Activated T-cell treated with anti-CD3 and anti-CD28 coated beads, Interleukin-2, amount 50 U/mL, for 24 hours (primary cell): ENCODE results near the gene IRF7.
A peak's percentile ranks its signal among the peaks of the same experiment; 100 is the strongest.

ENCODE experiments used
- DNase-seq: peaks from one replicate; pipeline ENCODE4 v3.0.0-alpha.2; 2020
- H3K27ac Mint-ChIP-seq: 2 replicates; pipeline ENCODE4 v1.8.0; 2020; ENCODE audit warnings: mild to moderate bottlenecking, mixed read lengths
- H3K27me3 Mint-ChIP-seq: 2 replicates; pipeline ENCODE4 v1.8.0; 2020; ENCODE audit warnings: mixed read lengths
- H3K36me3 Mint-ChIP-seq: 2 replicates; pipeline ENCODE4 v1.8.0; 2020; ENCODE audit warnings: low read depth, mixed read lengths
- H3K4me1 Mint-ChIP-seq: 2 replicates; pipeline ENCODE4 v1.8.0; 2020; ENCODE audit warnings: low read depth, mixed read lengths
- H3K4me3 Mint-ChIP-seq: 2 replicates; pipeline ENCODE4 v1.8.0; 2020; ENCODE audit warnings: mild to moderate bottlenecking, moderate library complexity, mixed read lengths
- H3K9me3 Mint-ChIP-seq: 2 replicates; pipeline ENCODE4 v1.8.0; 2020; ENCODE audit warnings: mixed read lengths

IRF7 gene

DNA sequence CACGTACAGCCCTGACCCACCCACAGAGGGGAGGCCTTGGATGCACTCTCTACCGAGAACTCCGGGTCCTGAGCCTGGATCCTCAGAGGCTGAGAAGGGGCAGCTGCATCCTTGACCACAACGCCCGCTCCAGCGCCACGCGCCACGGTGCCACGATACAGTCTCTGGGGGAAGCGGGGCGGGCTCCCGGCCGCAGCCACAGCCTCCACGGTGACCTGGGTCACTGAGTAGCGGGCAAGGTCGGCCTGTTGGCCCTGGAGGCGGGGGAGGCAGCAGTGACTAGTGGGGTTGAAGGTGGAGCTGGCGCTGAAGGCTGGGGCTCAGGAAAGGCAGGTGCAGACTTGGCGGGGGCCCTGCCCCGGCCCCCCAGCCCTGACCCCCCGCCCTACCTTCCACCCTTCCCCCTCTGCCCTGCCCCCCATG, 3.9 kb upstream of the IRF7 start:
- Mint-ChIP-seq H3K27ac (no peak overlapping the region), H3K4me3 (no peak overlapping the region), H3K36me3 (peaks cover 13% of the 10 kb centered on the region), H3K9me3 (no peaks in the 10 kb centered on the region), H3K4me1 (peaks cover 11% of the 10 kb centered on the region), H3K27me3 (peaks cover 8% of the 10 kb centered on the region)
- DNase-seq = no peak

DNA sequence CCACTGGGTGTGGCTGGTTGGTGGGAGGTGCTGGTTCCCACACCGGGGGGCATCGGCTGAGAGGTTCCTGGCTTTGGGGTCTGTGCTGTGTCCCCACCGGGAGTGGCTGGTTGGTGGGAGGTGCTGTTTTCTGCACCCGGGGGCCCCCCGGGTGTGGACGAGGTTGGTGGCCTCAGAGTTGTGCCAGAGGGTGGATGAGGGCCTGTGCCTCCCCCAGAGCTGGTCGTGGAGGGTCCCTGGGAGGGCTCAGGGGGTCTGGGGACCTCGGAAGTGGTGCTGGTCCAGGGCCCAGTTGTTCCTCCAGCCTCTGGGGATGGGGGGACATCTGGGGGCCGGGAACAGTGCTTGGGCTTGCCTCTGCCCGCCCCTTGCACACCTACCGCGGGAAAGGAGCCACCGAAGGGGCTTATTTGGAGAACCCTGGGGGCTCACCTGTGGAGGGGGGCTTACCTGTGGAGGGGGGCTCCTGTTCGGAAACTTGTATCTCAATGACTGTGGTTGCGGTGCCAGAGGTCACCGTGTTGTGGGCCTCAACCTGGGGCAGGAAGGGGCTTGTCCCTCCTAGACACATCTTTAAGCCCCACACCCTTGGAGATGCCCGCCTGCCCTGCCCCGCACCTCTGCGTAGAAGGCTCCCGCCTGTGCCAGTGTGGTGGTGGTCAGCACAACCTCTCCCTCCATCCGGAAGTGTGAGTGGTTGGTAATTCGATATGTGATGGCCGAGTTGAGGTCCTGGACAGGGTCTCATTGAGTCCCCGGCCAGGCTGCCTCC, 3.3 kb upstream of the IRF7 start:
- DNase-seq = no peak
- Mint-ChIP-seq H3K27me3 (peaks cover 8% of the 10 kb centered on the region), H3K4me1 (peaks cover 17% of the 10 kb centered on the region), H3K4me3 (no peak overlapping the region), H3K36me3 (peaks cover 19% of the 10 kb centered on the region), H3K9me3 (no peaks in the 10 kb centered on the region), H3K27ac (peak overlapping the region; percentile 14)

DNA sequence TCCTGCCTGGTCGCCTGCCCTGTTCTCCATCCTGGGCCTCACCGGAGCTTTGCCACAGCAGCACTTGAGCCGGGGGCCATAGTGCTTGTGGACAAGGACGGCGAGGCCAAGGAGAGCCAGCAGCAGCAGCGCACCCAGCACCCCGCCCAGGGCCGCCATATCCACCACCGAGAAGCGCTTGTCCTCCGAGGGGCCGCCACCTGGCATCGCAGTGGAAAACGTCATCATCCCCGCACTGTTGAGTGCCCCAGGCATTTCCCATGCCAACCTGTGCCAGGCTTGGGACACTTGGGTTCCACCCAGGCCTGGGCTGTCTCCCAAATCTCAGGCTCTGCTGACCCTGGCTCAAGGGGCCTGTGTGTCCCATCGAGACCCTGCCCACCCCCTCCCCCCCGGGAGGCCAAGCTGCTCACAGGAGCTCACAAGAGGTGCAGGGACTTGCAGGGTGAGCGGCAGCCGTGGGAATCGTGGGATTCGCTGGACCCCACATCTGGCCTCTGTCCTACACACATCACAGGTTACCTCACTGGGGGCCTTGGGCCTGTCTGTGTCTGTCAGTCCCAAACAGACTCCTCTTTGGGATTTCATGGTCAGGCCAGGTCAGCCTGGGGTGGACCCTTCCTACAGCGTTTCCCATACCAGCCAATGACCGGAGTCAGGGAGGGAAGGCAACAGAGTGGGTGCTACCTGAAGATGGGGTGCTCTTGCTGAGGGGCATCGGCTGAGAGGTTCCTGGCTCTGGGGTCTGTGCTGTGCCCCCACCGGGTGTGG, 2.3 kb upstream of the IRF7 start:
- Mint-ChIP-seq H3K36me3 (peaks cover 19% of the 10 kb centered on the region), H3K4me1 (peaks cover 24% of the 10 kb centered on the region), H3K9me3 (no peaks in the 10 kb centered on the region), H3K4me3 (no peak overlapping the region), H3K27ac (peak overlapping the region; percentile 14), H3K27me3 (no peaks in the 10 kb centered on the region)
- DNase-seq = no peak

DNA sequence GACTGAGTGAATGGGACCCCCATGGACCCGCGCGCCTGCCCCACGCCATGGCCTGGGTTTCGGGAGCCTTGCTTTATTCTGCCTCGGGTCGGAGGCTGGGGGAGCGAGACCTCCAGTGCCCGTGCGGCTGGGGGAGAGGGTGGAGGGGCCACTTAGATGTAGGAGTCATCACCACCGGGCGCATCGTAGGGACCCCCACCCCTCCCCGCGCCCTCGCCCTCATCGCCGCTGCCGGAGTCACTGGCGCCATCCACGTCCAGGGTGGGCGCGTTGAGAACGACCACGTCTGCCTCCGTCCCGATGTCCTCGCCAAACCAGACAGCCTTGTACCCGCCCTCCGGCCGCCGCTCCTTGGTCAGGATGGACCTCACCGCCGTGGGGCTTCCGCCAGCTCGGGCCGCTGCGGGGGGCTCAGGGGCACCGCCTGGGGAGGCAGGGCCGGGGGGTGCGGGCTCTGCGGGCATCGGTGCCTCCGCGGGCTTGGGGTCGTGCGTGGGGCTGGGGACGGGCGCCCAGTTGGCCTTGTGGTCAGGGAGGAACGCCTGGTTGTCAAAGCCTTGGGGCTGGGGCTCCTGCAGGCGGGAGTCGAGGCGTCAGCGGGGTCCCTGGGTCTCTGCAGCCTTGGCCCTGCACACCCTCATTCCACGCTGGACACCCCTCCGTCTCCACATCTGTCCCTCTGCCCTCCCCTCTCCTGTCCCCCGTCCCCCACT, 1.6 kb upstream of the IRF7 start:
- Mint-ChIP-seq H3K4me3 (no peak overlapping the region), H3K4me1 (peaks cover 26% of the 10 kb centered on the region), H3K36me3 (peaks cover 25% of the 10 kb centered on the region), H3K27ac (peak overlapping the region; percentile 94), H3K27me3 (no peaks in the 10 kb centered on the region), H3K9me3 (no peaks in the 10 kb centered on the region)
- no peak for DNase-seq

DNA sequence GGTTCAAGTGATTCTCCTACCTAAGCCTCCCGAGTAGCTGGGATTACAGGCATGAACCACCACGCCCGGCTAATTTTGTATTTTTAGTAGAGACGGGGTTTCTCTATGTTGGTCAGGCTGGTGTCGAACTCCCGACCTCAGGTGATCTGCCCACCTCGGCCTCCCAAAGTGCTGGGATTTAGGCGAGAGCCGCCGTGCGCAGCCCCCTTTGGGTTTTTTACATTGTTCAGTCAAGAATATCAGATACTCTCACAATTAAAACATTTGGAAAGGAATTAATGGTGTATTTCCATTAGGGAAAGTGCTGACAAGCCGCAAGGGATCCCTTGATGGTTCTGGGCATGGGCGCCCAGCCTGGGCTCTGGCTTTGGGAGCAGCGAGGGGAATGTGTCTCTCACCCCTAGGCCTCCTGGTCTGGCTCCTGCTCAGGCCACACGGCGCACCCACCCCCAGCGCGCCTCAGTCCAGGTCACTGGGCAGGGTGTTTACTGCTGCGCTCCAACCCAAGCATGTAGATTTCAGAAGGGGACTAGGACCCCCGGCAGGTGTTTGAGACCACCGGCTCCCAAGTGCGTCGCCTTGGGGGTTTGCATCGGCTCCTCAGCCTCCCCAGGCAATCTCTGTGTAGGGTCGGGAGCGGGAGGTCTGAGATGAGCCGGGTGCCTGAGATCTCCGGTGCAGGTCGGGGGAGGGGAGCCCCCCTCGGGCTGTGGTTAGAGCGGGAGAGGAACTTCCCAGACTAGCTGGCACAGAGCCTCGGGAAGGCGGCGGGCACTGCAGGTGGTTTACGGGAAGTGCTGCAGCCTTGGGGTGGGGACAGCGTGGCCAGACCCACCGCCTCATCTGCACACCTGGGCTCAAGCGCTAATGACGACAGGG, 809 bp upstream of the IRF7 start:
- H3K36me3 Mint-ChIP-seq = peaks cover 30% of the 10 kb centered on the region
- H3K27me3 Mint-ChIP-seq = no peaks in the 10 kb centered on the region
- H3K4me3 Mint-ChIP-seq = peak overlapping the region; percentile 80
- peak overlapping the region; percentile 94 for H3K27ac Mint-ChIP-seq
- no peaks in the 10 kb centered on the region for H3K9me3 Mint-ChIP-seq
- H3K4me1 Mint-ChIP-seq = peaks cover 26% of the 10 kb centered on the region
- no peak for DNase-seq

DNA sequence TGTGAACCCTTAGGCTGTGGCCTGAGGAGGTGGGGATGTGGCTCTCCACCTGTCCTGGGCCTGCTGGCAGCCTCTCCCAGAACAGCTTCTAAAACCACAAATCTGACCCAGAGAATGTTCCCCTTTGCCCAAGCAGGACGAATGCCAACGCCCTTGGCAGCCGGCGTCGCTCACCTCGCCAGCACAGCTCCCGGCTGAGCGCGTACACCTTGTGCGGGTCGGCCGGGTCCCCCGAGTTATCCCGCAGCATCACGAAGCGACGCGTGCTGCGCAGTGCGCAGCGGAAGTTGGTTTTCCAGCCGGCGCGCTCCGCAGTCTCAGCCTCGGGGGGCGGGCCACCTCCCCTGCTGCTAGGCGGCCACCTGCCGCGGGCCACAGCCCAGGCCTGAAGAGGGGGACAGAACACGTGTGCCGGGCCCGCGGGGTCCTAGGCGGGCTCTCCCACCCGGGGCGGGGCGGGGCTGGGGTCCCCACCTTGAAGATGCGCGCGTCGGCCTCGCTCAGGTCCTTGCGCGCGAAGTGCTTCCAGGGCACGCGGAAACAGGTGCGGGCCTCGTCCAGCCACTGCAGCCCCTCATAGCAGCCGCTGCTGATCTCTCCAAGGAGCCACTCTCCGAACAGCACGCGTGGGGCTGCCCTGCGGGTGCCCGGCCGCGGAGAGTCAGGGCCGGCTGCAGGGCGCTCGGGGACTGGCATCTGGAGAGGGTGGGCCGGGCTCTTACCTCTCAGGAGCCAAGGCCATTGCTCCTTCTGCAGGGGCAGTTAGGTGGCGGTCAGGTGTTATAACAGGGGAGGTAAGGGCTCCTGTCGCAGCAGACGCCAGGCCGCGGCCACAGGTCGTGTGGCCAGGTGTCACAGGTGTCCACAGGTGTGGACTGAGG, 887 bp downstream of the IRF7 start:
- DNase-seq = no peak
- H3K4me1 Mint-ChIP-seq = peaks cover 26% of the 10 kb centered on the region
- H3K36me3 Mint-ChIP-seq = peaks cover 47% of the 10 kb centered on the region
- H3K4me3 Mint-ChIP-seq = peak overlapping the region; percentile 80
- H3K27me3 Mint-ChIP-seq = no peaks in the 10 kb centered on the region
- no peaks in the 10 kb centered on the region for H3K9me3 Mint-ChIP-seq
- peak overlapping the region; percentile 94 for H3K27ac Mint-ChIP-seq

DNA sequence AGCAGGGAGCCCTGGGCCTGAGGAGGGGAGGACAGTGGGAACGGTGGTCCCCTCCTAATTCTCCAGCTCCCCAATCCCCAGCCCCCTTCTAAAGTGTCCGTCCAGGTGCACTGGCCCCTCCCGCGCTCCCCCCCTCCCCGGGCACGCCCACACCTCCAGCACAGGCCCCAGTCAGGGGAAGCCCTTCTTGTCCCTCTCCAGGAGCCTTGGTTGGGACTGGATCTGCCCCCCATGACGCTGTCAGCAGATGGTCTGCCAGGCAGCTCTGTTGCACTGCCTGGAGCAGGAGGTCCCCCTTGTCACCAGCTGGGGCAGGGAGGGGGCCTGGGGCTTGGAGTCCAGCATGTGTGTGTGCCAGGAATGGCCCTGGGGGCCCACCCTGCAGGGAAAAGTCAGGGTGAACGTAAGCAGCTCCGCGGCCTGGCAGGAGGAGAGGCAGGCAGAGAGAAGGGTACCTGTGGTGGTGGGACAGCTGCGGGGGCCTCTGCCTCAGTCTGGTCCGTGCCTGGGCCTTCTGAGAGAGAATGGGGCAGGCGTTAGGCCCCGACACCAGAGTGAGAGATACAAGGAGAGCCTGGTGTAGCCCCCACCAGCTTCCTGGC, 1.6 kb downstream of the IRF7 start:
- Mint-ChIP-seq H3K27me3 (no peaks in the 10 kb centered on the region), H3K36me3 (peaks cover 53% of the 10 kb centered on the region)

DNA sequence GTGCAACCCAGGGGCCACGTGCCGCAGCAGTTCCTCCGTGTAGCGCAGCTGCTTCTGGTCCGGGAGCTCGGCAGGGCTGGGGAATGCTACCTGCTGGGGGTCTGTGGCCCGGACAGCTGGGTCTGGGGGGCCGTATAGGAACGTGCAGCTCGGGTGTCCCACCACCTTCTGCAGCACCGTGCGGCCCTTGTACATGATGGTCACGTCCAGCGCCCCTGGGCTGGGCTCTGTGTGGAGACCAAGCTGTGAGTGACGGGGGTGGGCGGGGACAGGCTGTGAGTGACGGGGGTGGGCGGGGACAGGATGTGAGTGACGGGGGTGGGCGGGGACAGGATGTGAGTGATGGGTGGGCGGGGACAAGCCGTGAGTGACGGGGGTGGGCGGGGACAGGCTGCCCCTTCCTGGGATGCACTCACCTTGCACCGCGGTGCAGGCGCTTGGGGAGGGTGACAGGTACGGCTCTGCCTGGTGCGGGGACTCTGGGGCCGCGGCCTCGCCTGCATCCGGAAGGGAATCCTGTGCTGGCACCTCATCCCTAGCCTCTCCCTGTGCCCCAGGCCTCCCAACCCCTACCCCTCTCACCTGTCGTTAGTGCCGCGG, 2.3 kb downstream of the IRF7 start:
- no peak overlapping the region for H3K4me3 Mint-ChIP-seq
- peak overlapping the region; percentile 91 for H3K27ac Mint-ChIP-seq
- no peaks in the 10 kb centered on the region for H3K27me3 Mint-ChIP-seq
- peak; percentile 84 for DNase-seq
- peaks cover 57% of the 10 kb centered on the region for H3K36me3 Mint-ChIP-seq
- H3K4me1 Mint-ChIP-seq = peaks cover 26% of the 10 kb centered on the region
- no peaks in the 10 kb centered on the region for H3K9me3 Mint-ChIP-seq

More for the DNA sequence above, 1.6 kb downstream of the IRF7 start:
- Mint-ChIP-seq H3K27ac (peak overlapping the region; percentile 91), H3K4me3 (peak overlapping the region; percentile 64), H3K9me3 (no peaks in the 10 kb centered on the region), H3K4me1 (peaks cover 26% of the 10 kb centered on the region)
- DNase-seq = no peak

DNA sequence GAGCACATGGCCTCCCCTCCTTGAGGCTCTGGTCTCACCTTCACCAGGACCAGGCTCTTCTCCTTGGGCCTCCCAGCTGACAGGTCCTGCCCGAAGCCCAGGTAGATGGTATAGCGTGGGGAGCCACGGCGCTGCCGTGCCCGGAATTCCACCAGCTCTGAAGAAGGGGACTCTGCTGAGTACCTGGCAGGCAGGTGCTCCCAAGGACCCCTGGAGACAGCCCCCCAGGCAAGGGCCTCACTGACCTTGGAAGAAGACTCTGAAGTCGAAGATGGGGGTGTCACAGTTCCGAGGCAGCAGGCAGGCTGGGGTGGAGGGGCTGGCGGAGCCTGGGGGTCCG, 2.8 kb downstream of the IRF7 start:
- Mint-ChIP-seq H3K36me3 (peaks cover 59% of the 10 kb centered on the region), H3K27ac (peak overlapping the region; percentile 80), H3K4me3 (no peak overlapping the region), H3K4me1 (peaks cover 26% of the 10 kb centered on the region), H3K27me3 (no peaks in the 10 kb centered on the region), H3K9me3 (no peaks in the 10 kb centered on the region)
- no peak for DNase-seq

DNA sequence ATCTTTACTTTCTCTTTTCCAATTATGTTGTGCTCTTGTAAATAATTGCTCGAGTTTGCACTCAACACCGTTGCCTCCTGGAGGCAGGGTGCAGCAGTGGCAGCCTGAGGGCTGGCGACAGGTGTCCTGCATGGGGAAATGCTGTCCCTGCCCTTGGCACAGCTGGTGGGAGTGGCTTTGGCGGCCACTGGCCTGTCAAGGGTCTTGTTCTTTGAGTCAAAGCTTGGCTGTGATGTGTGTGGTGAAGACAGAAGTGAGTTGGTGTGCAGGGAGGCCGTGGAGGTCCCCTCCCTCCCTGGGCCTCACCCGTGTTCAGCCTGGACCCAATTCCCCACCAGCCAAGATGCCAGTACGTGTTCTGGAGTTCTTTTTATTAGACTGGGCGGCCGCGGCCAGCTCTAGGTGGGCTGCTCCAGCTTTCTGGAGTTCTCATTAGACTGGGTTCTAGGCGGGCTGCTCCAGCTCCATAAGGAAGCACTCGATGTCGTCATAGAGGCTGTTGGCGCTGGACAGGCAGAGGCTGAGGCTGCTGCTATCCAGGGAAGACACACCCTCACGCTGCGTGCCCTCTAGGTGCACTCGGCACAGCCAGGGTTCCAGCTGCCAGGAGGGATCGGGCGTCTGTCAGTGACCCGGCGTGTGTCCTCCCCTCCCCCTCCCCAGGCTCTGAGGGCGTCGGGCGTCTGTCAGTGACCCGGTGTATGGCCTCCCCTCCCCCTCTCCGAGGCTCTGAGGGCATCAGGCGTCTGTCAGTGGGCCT, 3.4 kb downstream of the IRF7 start:
- Mint-ChIP-seq H3K36me3 (peaks cover 63% of the 10 kb centered on the region), H3K4me3 (no peak overlapping the region), H3K27me3 (no peaks in the 10 kb centered on the region), H3K4me1 (peaks cover 26% of the 10 kb centered on the region), H3K9me3 (no peaks in the 10 kb centered on the region), H3K27ac (peak overlapping the region; percentile 80)
- no peak for DNase-seq

DNA sequence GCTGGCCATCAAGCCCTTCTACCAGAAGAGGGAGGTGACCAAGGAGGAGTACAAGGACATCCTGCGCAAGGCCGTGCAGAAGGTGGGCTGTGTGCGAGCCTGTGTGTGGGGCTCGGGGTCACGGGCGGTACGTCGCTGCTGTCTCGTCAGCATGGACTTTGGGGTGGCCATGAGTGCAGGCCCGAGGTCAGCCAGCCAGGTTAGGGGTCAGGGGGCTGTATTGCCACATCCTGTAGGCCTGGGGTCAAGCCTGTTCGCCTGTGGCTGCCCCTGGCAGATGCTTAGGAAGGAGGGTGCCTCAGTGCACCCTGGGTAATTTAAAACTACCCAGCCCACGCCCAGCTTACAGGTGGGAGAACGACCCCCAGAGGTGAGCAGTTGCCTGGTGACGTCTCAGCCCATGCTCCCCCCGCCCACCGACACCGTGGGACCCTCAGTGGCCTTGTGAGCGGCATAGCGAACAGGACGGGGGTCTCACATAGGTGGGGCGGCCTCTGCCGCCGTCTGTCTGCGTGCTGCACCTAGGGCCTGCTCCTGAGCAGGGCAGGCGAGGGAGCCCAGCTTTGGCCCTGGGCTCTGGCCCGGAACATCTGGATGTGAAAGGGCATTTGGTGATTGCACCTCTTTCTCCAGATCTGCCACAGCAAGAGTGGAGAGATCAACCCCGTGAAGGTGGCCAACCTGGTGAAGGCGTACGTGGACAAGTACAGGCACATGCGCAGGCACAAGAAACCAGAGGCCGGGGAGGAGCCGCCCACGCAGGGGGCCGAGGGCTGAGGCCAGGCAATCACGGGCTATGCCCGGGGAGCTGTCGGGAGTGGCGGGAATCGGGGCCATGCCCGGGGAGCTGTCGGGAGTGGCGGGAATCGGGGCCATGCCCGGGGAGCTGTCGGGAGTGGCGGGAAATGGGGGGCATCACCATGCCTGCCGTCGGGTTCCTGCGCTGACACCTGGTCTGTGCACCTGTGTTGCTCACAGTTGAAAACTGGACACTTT, 4.5 kb downstream of the IRF7 start:
- Mint-ChIP-seq H3K4me1 (peaks cover 23% of the 10 kb centered on the region), H3K4me3 (no peak overlapping the region), H3K36me3 (peaks cover 73% of the 10 kb centered on the region), H3K27me3 (no peaks in the 10 kb centered on the region), H3K9me3 (no peaks in the 10 kb centered on the region), H3K27ac (peak overlapping the region; percentile 80)
- DNase-seq = no peak
